Vagina (tissue), 2 donors: ENCODE measurements around the gene SYDE2. TPM values are rescaled to one million over a fixed set of nuclear protein-coding genes. Genes with fewer than 3 reads are reported as not detected.

Experiments used
- DNase-seq, 2 donors: peaks; one replicate each; pipeline ENCODE4 v3.0.0-alpha.2; 2017; ENCODE audit errors: extremely low spot score in 2 of 2
- H3K27ac ChIP-seq: fragments of 200-600 bp; sonication (generic); one replicate; pipeline ENCODE4 v1.5.1; 2019
- H3K27me3 ChIP-seq: fragments of 200-600 bp; sonication (generic); one replicate; pipeline ENCODE4 v1.5.1; 2019
- H3K36me3 ChIP-seq, 2 donors: fragments of 200-600 bp; sonication (generic); one replicate each; pipeline ENCODE4 v1.5.1; 2017 to 2019
- H3K4me1 ChIP-seq: fragments of 200-600 bp; sonication (generic); one replicate; pipeline ENCODE4 v1.5.1; 2019
- H3K4me3 ChIP-seq, 2 donors: fragments of 200-600 bp; sonication (generic); 1 replicate in 1 of 2; 2 replicates in 1 of 2; pipeline ENCODE4 v1.5.1; 2016 to 2019
- H3K9me3 ChIP-seq: fragments of 200-600 bp; sonication (generic); one replicate; pipeline ENCODE4 v1.5.1; 2019
- CTCF ChIP-seq, 3 experiments: fragments of 450-650 bp in 2 of 3; fragments of 200-600 bp in 1 of 3; sonication (generic) in 1 of 3; IDR thresholded peaks; one replicate each; pipeline ENCODE4 v1.5.1; 2017 to 2019; ENCODE audit warnings: antibody characterized with exemption in 3 of 3, mild to moderate bottlenecking in 2 of 3, moderate library complexity in 2 of 3
- POLR2A ChIP-seq, 2 donors: fragments of 450-650 bp; IDR thresholded peaks; one replicate each; pipeline ENCODE4 v1.6.1; 2017; ENCODE audit warnings: antibody characterized with exemption in 2 of 2, mild to moderate bottlenecking in 2 of 2, moderate library complexity in 2 of 2
- POLR2AphosphoS5 ChIP-seq, 2 donors: sonication (generic); formaldehyde crosslinking; IDR thresholded peaks; one replicate each; pipeline ENCODE4 v1.9.0; 2017; ENCODE audit warnings: antibody characterized with exemption in 2 of 2, mild to moderate bottlenecking in 2 of 2, low read depth in 1 of 2; ENCODE audit not compliant: insufficient read depth in 1 of 2
- intact Hi-C: fragments of 100-400 bp; cut with DNase I; formaldehyde crosslinking; loops from one replicate; pipeline ENCODE4 v1.15.1; 2023
- total RNA-seq: library from RNA; depleted of rRNA; stranded (reverse); fragments of >200 nt; gene quantifications from one replicate; pipeline ENCODE4 v1.2.3, GENCODE V29; 2016

The SYDE2 gene
- total RNA-seq, 1 donor from 2014 or later, result 4.7 TPM

DNA sequence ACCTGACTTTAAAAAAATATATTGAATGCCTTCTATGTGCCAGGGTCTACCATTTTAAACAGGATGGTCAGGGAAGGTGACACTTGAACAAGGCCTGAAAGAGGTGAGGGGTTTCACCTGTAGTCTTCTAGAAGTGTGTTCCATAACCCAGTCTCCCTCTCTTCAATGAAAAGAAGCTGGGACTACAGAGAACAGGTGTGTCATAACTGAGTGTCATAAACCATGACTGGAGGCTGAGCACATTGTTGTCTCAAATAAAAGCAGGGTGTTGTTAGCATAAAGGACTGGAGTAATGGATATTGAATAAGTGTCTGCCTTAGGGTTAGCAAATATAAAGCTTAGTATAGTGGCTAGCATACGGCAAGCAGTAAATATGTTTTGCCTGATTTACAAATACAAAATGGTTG is 65.4 kb downstream of the SYDE2 start:
- Histone ChIP-seq H3K9me3 (no peaks in the 10 kb centered on the region), H3K4me3 (no peak overlapping the region), H3K27me3 (no peaks in the 10 kb centered on the region), H3K36me3 (no peaks in the 10 kb centered on the region), H3K4me1 (no peaks in the 10 kb centered on the region), H3K27ac (no peak overlapping the region)
- TF ChIP-seq CTCF (IDR thresholded peaks at IDR 0.05) (no peak), POLR2AphosphoS5 (IDR thresholded peaks at IDR 0.05; ENCODE audit: insufficient read depth in 1 of 2, low read depth in 1 of 2) (no peak), POLR2A (IDR thresholded peaks at IDR 0.05) (no peak)
- intact Hi-C loops, result no loop called here
- DNase-seq, result no peak

DNA sequence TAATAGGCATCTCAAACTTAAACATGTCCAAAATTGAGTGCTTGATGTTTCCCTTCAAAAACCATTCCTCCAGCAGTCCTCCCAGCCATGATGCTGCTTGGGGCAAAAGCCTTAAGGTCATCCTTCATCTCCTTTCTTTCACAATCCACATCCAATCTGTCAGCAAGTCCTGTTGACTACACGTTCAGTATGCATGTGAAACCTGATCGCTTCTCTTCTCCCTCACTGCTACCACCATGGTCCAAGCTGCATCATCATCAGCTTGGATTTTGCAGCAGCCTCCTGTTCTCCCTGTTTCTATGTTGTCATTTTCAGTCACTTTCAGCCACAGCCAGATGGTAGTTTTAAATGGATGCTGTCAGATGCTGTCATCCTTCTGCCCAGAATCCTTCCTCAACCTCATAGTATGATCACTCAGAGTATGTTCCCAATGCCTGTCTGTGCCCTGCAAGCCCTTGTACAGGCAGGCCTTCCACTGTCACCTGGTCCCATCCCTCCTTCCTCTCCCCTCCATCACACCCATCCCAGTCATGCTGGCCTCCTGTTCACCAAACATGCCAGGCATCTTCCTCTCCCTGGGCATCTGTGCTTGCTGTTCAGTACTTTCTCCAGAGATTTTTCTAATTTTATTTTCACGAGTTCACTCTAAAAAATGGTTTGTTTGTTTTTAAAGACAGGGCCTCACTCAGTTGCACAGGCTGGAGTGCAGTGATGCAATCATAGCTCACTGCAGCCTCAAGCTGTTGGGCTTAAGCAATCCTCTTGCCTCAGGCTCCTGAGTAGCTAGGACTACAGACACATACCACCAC is 66.0 kb downstream of the SYDE2 start:
- Histone ChIP-seq H3K9me3 (no peaks in the 10 kb centered on the region), H3K27me3 (no peaks in the 10 kb centered on the region), H3K36me3 (no peaks in the 10 kb centered on the region), H3K4me3 (no peak overlapping the region), H3K27ac (no peak overlapping the region), H3K4me1 (no peaks in the 10 kb centered on the region)
- TF ChIP-seq POLR2AphosphoS5 (IDR thresholded peaks at IDR 0.05; ENCODE audit: insufficient read depth in 1 of 2, low read depth in 1 of 2) (no peak), POLR2A (IDR thresholded peaks at IDR 0.05) (no peak), CTCF (IDR thresholded peaks at IDR 0.05) (no peak)
- DNase-seq, result no peak
- intact Hi-C loops, result no loop called here

GRCh38 chr1:85133565-85134159 is 67.2 kb downstream of the SYDE2 start:
- Histone ChIP-seq H3K4me1 (no peaks in the 10 kb centered on the region), H3K4me3 (no peak overlapping the region), H3K9me3 (no peaks in the 10 kb centered on the region), H3K27ac (no peak overlapping the region), H3K36me3 (no peaks in the 10 kb centered on the region), H3K27me3 (no peaks in the 10 kb centered on the region)
- TF ChIP-seq POLR2A (IDR thresholded peaks at IDR 0.05) (no peak), CTCF (IDR thresholded peaks at IDR 0.05) (no peak), POLR2AphosphoS5 (IDR thresholded peaks at IDR 0.05; ENCODE audit: insufficient read depth in 1 of 2, low read depth in 1 of 2) (no peak)
- no peak for DNase-seq
- intact Hi-C loops, result no loop called here

GRCh38 chr1:85132078-85132720 is 68.6 kb downstream of the SYDE2 start:
- Histone ChIP-seq H3K27ac (no peak overlapping the region), H3K4me3 (no peak overlapping the region), H3K9me3 (no peaks in the 10 kb centered on the region), H3K36me3 (no peaks in the 10 kb centered on the region), H3K4me1 (no peaks in the 10 kb centered on the region), H3K27me3 (no peaks in the 10 kb centered on the region)
- TF ChIP-seq CTCF (IDR thresholded peaks at IDR 0.05), result no peak
- TF ChIP-seq POLR2A (IDR thresholded peaks at IDR 0.05), result no peak
- no peak for TF ChIP-seq POLR2AphosphoS5 (IDR thresholded peaks at IDR 0.05; ENCODE audit: insufficient read depth in 1 of 2, low read depth in 1 of 2)
- no peak for DNase-seq
- intact Hi-C loops, result no loop called here
